Lung (tissue), 12 donors: Measurements from ENCODE around the gene ZNF660. TPM values are rescaled to one million over a fixed set of nuclear protein-coding genes. Genes with fewer than 3 reads are reported as not detected.
A peak's percentile ranks its signal among the peaks of the same experiment; 100 is the strongest.

ENCODE experiments used
- ATAC-seq: fragments of 200-7000 bp; cut with Tn5 transposase; one replicate; pipeline ENCODE4 v1.9.1; 2020; ENCODE audit warnings: moderate number of reproducible peaks; ENCODE audit not compliant: insufficient read depth, low FRiP score
- DNase-seq, 3 donors: peaks; one replicate each; pipeline ENCODE4 v3.0.0-alpha.2; 2013 to 2017
- H3K27ac ChIP-seq, 2 donors: one replicate each; pipeline ENCODE4 v1.5.1; 2013; ENCODE audit warnings: mild to moderate bottlenecking in 2 of 2, moderate library complexity in 2 of 2, control low read depth in 1 of 2, inconsistent platforms in 1 of 2, low read depth in 1 of 2, low read length in 1 of 2
- H3K27me3 ChIP-seq, 3 donors: one replicate each; pipeline ENCODE4 v1.5.1; 2013; ENCODE audit warnings: low read length in 2 of 3; ENCODE audit not compliant: control insufficient read depth in 3 of 3, insufficient read depth in 3 of 3
- H3K36me3 ChIP-seq, 4 donors: one replicate each; pipeline ENCODE4 v1.5.1; 2013; ENCODE audit warnings: low read length in 4 of 4, mild to moderate bottlenecking in 1 of 4, moderate library complexity in 1 of 4; ENCODE audit not compliant: control insufficient read depth in 4 of 4, insufficient read depth in 4 of 4
- H3K4me1 ChIP-seq, 5 donors: one replicate each; pipeline ENCODE4 v1.5.1; 2013; ENCODE audit warnings: low read length in 5 of 5, mild to moderate bottlenecking in 2 of 5, moderate library complexity in 1 of 5; ENCODE audit not compliant: control insufficient read depth in 5 of 5, insufficient read depth in 5 of 5
- H3K4me3 ChIP-seq: one replicate; pipeline ENCODE4 v1.5.1; 2013; ENCODE audit warnings: mild to moderate bottlenecking, control low read depth, moderate library complexity
- H3K9ac ChIP-seq, 2 donors: one replicate each; pipeline ENCODE4 v1.5.1; 2013; ENCODE audit warnings: low read length in 2 of 2, control low read depth in 1 of 2; ENCODE audit not compliant: insufficient read depth in 1 of 2
- H3K9me3 ChIP-seq, 4 donors: one replicate each; pipeline ENCODE4 v1.5.1; 2013; ENCODE audit warnings: low read length in 3 of 4, mild to moderate bottlenecking in 1 of 4, moderate library complexity in 1 of 4; ENCODE audit not compliant: control insufficient read depth in 4 of 4, insufficient read depth in 3 of 4
- WGBS, 2 donors: extraction: QIAGEN DNeasy Blood & Tissue Kit; methylation state at CpG; one replicate each; pipeline ENCODE4 v1.1.7; 2013; 5-methylcytosine and 5-hydroxymethylcytosine counted together
- polyA plus RNA-seq, 2 donors: library from polyadenylated mRNA; stranded (reverse); fragments of 200-250 nt; gene quantifications; one replicate each; pipeline ENCODE4 v1.2.1, GENCODE V29; 2013
- total RNA-seq, 2 donors: library from RNA; depleted of rRNA in 1 of 2; stranded (reverse); fragments of >200 nt in 1 of 2; gene quantifications; one replicate each; pipeline ENCODE4 v1.2.1, GENCODE V29; 2014 to 2021
- TF ChIP-seq, protein P1 (sequence below): IDR thresholded peaks from 2 replicates; pipeline ENCODE4 v1.5.1; 2012; ENCODE audit warnings: mild to moderate bottlenecking; ENCODE audit errors: control extremely low read depth, extremely low read depth
- donor health status: control.
- donor health status: control.
- donor health status: Bipolar disorder and iron deficiency.
- donor health status: healthy.
- donor health status: DM: yes; HTN: yes; CAD: no.

Gene ZNF660
- total and polyA plus RNA-seq, 4 donors = 0.64 to 8.7 (median 2.4) TPM

DNA sequence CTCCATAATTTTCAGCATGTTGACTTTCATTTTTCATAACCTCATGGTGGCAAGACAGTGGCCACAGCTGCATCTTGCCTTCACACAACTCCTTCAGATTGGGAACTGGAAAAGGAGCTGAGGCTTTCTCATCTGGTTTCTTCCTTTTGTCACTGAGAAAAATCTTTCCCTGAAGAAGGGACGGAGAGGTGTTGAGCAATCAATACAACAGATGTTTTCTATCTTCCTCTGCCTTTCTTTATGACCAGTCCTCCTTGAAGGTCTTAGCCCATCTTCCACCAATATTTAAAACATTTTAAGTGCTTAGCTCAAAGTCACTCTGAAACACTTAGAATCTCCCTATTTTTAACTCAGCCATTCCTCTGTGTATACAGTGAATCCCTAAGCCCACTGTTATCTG lies 11.9 kb downstream of the ZNF660 start:
- peak in 2 of 3 donors; percentile 71 to 84 for DNase-seq
- Histone ChIP-seq H3K27ac (no peak overlapping the region), H3K27me3 (no peaks in the 10 kb centered on the region), H3K9ac (no peak overlapping the region), H3K4me3 (no peak overlapping the region), H3K9me3 (peaks cover 5 to 43% (median 19%) of the 10 kb centered on the region in 4 donors), H3K4me1 (no peaks in the 10 kb centered on the region), H3K36me3 (peaks cover 0 to 54% (median 26%) of the 10 kb centered on the region in 4 donors)
- no peak for ATAC-seq
- WGBS, 2 donors = 27 to 73% methylated on average over 1 of the region's 1 CpG
- TF ChIP-seq, protein P1, sequence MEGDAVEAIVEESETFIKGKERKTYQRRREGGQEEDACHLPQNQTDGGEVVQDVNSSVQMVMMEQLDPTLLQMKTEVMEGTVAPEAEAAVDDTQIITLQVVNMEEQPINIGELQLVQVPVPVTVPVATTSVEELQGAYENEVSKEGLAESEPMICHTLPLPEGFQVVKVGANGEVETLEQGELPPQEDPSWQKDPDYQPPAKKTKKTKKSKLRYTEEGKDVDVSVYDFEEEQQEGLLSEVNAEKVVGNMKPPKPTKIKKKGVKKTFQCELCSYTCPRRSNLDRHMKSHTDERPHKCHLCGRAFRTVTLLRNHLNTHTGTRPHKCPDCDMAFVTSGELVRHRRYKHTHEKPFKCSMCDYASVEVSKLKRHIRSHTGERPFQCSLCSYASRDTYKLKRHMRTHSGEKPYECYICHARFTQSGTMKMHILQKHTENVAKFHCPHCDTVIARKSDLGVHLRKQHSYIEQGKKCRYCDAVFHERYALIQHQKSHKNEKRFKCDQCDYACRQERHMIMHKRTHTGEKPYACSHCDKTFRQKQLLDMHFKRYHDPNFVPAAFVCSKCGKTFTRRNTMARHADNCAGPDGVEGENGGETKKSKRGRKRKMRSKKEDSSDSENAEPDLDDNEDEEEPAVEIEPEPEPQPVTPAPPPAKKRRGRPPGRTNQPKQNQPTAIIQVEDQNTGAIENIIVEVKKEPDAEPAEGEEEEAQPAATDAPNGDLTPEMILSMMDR = no peak

DNA sequence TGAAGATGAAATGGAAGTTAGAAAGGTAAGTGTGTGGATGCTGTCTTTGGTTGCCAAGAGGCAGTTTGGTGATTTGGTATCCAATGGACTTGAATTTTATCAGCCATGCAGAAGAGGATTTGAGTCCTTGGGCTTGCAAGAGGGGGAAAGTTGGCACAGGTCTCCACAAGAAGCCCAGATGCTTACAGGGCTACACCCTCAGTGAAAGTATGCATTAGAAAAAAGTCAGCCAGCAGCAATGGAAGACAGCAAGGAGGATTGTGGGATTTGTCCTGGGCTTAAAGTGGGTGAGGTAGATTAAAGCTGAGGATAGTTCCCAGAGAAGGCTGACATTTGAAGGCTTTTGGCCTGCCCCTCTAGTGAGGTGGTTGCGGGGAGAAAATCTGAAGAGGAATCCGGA lies 17.0 kb downstream of the ZNF660 start:
- TF ChIP-seq, protein P1 = no peak

GRCh38 chr3:44612678-44613077 lies 27.9 kb downstream of the ZNF660 start:
- H3K4me3 ChIP-seq = no peak overlapping the region
- TF ChIP-seq, protein P1 = no peak
- no peaks in the 10 kb centered on the region for H3K36me3 ChIP-seq
- no peaks in the 10 kb centered on the region for H3K27me3 ChIP-seq
- peaks cover 0 to 5% (median under 1%) of the 10 kb centered on the region in 4 donors for H3K9me3 ChIP-seq
- no peak for DNase-seq
- ATAC-seq = no peak
- H3K27ac ChIP-seq = no peak overlapping the region
- H3K9ac ChIP-seq = no peak overlapping the region
- H3K4me1 ChIP-seq = no peaks in the 10 kb centered on the region

More for the DNA sequence above, 17.0 kb downstream of the ZNF660 start:
- 97 to 99% methylated on average over 2 of the region's 2 CpGs for WGBS, 2 donors
- no peak overlapping the region for H3K9ac ChIP-seq
- H3K36me3 ChIP-seq = peaks cover 1 to 27% (median 9%) of the 10 kb centered on the region in 4 donors
- H3K9me3 ChIP-seq = peaks cover 0 to 18% (median 6%) of the 10 kb centered on the region in 4 donors
- no peaks in the 10 kb centered on the region for H3K27me3 ChIP-seq
- no peaks in the 10 kb centered on the region for H3K4me1 ChIP-seq
- DNase-seq (no peak), ATAC-seq (no peak)
- H3K4me3 ChIP-seq = no peak overlapping the region
- no peak overlapping the region for H3K27ac ChIP-seq
